Bronchial epithelial cell (primary cell): ENCODE results near the gene TJP3. TPM values are rescaled to one million over a fixed set of nuclear protein-coding genes. Genes with fewer than 3 reads are reported as not detected.

Experiments used
- DNase-seq: peaks from one replicate; pipeline ENCODE4 v3.0.0-alpha.2; 2010; ENCODE audit warnings: low read depth
- FAIRE-seq: peaks from 2 replicates; lab custom pipeline; 2011; peaks lifted over from hg19 to GRCh38; lab: Jason Lieb, UNC
- H3K27me3 ChIP-seq: 2 replicates; pipeline ENCODE4 v1.5.1; 2011; ENCODE audit warnings: low read length; ENCODE audit not compliant: control insufficient read depth, insufficient read depth
- H3K36me3 ChIP-seq: 2 replicates; pipeline ENCODE4 v1.5.1; 2011; ENCODE audit warnings: low read length; ENCODE audit not compliant: control insufficient read depth, insufficient read depth
- H3K4me3 ChIP-seq: 2 replicates; pipeline ENCODE4 v1.5.1; 2011; ENCODE audit warnings: mild to moderate bottlenecking, low read depth, low read length, control low read depth
- total RNA-seq: library from RNA; depleted of rRNA; stranded (reverse); fragments of >200 nt; gene quantifications from 2 replicates; pipeline ENCODE4 v1.2.1, GENCODE V29; 2014
- TF ChIP-seq, protein P1 (sequence below): IDR thresholded peaks from 2 replicates; pipeline ENCODE4 v1.5.1; 2011; ENCODE audit warnings: mild to moderate bottlenecking, moderate library complexity, low read length, control low read depth, inconsistent platforms; ENCODE audit not compliant: insufficient read depth, severe bottlenecking

TJP3 gene
- total RNA-seq, 1 donor from 2014 or later, result 2.1 TPM

DNA sequence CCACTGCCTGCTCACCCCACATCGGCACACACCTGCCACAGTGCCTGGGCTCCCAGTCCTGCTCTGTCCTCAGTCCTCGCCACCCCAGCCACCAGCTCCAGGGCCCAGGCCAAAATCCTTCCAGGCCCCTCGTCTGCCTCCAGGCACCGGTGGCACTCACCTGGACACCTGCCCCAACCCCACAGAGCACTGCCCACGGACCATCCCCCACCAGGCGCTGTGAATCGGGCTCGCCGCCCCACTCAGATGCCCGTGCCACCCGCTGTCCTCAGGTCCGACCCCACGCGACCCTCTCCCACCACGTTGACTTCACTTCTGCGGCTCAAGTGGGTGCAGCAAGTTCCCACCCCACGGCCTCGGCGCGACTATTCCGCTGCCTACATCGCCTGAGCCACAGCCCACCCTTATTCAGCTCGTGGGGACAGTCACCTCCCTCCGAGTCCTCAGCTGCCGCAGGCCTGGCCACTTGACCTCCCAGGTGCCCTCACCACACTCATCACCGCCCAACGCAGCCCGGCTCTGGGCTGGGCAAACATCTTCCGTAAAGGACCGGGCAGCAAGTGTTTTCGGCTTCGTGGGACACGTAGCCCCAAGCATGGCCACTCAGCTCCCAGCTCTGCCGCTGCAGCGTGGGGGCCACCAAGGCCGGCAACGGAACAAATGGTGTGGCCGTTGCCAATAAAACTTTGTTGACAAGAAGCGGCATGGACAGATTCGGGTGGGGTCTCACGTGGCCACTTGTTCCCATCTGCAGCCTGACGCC, 13.6 kb upstream of the TJP3 start:
- Histone ChIP-seq H3K36me3 (peaks cover 2% of the 10 kb centered on the region), H3K27me3 (no peaks in the 10 kb centered on the region), H3K4me3 (no peak overlapping the region)
- DNase-seq (no peak), FAIRE-seq (no peak)
- TF ChIP-seq, protein P1, sequence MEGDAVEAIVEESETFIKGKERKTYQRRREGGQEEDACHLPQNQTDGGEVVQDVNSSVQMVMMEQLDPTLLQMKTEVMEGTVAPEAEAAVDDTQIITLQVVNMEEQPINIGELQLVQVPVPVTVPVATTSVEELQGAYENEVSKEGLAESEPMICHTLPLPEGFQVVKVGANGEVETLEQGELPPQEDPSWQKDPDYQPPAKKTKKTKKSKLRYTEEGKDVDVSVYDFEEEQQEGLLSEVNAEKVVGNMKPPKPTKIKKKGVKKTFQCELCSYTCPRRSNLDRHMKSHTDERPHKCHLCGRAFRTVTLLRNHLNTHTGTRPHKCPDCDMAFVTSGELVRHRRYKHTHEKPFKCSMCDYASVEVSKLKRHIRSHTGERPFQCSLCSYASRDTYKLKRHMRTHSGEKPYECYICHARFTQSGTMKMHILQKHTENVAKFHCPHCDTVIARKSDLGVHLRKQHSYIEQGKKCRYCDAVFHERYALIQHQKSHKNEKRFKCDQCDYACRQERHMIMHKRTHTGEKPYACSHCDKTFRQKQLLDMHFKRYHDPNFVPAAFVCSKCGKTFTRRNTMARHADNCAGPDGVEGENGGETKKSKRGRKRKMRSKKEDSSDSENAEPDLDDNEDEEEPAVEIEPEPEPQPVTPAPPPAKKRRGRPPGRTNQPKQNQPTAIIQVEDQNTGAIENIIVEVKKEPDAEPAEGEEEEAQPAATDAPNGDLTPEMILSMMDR, result no peak

DNA sequence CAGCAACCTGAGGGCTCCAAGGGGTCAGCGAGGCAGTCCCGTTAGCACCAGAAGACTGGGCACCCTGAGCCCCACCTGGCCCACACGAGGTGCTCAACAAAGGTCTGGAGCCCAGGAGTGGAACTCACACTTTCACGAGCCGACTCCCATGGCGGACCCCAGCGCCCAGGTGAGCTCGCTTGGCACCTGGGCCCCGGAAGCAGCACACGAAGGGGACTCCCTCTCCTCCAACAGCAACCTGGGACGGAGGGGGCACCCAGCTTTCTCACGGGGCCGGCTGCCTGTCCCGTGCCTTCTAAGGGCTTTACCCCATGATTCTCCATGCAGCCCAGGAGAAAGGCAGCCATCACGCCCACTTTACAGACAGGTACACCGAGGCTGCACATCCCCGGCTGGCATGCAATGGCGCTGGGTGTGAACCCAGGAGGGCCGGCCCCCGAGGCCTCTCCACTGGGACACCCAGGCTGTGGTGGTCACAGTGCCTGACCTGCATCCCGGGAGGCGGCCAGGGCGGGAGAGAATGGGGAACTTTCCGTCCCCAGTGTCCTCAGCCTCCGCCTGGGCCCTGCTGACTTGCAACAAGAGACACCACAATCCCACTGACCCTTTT, 13.0 kb upstream of the TJP3 start:
- DNase-seq (no peak), FAIRE-seq (no peak)
- TF ChIP-seq, protein P1, result no peak
- Histone ChIP-seq H3K36me3 (peaks cover 2% of the 10 kb centered on the region), H3K27me3 (no peaks in the 10 kb centered on the region), H3K4me3 (no peak overlapping the region)

DNA sequence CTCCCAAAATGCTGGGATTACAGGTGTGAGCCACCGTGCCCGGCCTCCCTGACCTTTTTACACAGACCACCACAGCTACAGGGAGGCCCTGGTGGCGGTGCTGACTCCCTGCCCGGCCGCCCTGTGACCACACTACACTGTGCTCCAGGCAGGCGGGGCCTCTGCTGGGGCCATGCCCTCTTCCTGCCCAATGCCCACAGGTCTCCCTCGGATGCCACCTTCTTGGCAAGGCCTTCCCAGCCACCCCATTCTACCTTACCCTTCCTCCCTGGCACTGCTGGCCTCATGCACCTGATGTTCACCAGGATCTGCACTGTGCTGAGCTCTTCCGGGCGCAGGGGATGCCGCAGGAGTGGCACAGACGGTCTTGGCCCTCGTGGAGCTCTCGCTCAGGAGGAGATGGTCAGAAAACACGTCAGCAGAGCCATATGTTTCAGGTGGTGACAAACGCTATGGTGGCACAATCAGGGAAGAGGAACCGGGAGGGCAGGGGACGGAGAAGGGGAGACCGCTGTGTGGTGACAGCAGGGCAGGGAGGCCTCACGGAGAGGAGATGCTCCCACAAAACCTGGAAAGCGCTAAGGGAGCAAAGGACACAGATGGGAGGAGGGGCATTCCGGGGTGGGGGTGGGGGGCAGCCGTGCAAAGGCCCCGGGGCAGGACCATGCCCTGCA, 12.1 kb upstream of the TJP3 start:
- TF ChIP-seq, protein P1, result no peak
- peaks cover 1% of the 10 kb centered on the region for H3K36me3 ChIP-seq
- DNase-seq (no peak), FAIRE-seq (no peak)
- no peak overlapping the region for H3K4me3 ChIP-seq
- no peaks in the 10 kb centered on the region for H3K27me3 ChIP-seq

DNA sequence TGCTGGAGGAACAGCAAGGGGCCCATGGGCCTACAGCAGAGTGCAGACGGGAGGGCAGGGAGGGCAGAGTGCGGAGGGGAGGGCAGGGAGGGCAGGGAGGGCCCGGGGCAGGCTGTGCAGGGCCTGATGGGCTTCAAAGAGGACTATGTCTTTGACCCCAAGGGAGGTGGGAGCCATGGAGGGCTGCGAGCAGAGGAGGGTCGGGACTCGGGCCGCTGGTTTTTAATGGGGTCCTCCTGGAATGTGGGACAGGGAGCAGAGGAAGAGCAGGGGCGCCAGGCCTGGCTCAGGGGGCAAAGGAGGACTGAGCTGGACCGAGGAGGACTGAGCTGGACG, 11.6 kb upstream of the TJP3 start:
- Histone ChIP-seq H3K27me3 (no peaks in the 10 kb centered on the region), H3K36me3 (peaks cover 1% of the 10 kb centered on the region), H3K4me3 (no peak overlapping the region)
- TF ChIP-seq, protein P1, result no peak
- no peak for FAIRE-seq
- DNase-seq, result no peak

DNA sequence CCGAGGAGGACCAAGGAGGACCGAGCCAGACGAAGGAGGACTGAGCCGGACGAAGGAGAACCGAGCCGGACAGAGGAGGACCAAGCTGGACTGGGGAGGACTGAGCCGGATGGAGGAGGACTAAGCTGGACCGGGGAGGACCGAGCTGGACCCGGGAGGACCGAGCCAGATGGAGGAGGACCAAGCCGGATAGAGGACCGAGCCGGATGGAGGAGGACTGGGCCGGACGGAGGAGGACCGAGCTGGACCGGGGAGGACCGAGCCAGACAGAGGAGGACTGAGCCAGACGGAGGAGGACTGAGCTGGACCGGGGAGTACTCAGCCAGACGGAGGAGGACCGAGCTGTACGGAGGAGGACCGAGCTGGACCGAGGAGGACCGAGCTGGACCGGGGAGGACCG, 11.1 kb upstream of the TJP3 start:
- Histone ChIP-seq H3K27me3 (no peaks in the 10 kb centered on the region), H3K4me3 (no peak overlapping the region), H3K36me3 (peaks cover 1% of the 10 kb centered on the region)
- TF ChIP-seq, protein P1, result no peak
- DNase-seq (no peak), FAIRE-seq (no peak)
